D721Med (cell line): Measurements from ENCODE around the gene PDE4B.

Experiments
- DNase-seq: peaks from one replicate; pipeline ENCODE4 v3.0.0; 2011; ENCODE audit warnings: low spot score; ENCODE audit not compliant: insufficient read length
- FAIRE-seq: peaks from 2 replicates; lab custom pipeline; 2011; peaks lifted over from hg19 to GRCh38; lab: Jason Lieb, UNC
- TF ChIP-seq, protein P1 (sequence below): IDR thresholded peaks from 2 replicates; pipeline ENCODE4 v1.5.1; 2012; ENCODE audit warnings: mild to moderate bottlenecking, control low read depth; ENCODE audit not compliant: insufficient read depth; ENCODE audit errors: missing control alignments

The PDE4B gene

GRCh38 chr1:65921446-65921845 lies 128.8 kb downstream of the PDE4B start:
- no peak for DNase-seq
- no peak for FAIRE-seq
- TF ChIP-seq, protein P1, sequence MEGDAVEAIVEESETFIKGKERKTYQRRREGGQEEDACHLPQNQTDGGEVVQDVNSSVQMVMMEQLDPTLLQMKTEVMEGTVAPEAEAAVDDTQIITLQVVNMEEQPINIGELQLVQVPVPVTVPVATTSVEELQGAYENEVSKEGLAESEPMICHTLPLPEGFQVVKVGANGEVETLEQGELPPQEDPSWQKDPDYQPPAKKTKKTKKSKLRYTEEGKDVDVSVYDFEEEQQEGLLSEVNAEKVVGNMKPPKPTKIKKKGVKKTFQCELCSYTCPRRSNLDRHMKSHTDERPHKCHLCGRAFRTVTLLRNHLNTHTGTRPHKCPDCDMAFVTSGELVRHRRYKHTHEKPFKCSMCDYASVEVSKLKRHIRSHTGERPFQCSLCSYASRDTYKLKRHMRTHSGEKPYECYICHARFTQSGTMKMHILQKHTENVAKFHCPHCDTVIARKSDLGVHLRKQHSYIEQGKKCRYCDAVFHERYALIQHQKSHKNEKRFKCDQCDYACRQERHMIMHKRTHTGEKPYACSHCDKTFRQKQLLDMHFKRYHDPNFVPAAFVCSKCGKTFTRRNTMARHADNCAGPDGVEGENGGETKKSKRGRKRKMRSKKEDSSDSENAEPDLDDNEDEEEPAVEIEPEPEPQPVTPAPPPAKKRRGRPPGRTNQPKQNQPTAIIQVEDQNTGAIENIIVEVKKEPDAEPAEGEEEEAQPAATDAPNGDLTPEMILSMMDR, result no peak

DNA sequence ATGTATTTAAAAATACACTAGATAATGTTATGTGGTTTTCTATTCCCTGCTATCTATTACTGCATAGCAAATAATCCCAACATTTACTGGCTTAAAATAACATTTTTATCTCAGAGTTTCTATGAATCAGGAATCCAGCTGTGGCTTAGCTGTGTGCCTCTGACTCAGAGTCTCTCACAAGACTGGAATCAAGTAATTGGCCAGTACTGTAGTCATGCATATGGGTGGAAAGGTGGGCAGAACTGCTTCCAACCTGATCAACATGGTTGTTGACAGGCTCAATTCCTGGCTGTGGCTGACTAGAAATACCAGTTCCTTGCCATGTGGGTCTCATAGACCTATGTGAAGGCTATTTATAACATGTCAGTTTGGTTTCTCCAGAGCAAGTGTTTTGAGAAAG lies 131.8 kb downstream of the PDE4B start:
- no peak for FAIRE-seq
- no peak for DNase-seq

DNA sequence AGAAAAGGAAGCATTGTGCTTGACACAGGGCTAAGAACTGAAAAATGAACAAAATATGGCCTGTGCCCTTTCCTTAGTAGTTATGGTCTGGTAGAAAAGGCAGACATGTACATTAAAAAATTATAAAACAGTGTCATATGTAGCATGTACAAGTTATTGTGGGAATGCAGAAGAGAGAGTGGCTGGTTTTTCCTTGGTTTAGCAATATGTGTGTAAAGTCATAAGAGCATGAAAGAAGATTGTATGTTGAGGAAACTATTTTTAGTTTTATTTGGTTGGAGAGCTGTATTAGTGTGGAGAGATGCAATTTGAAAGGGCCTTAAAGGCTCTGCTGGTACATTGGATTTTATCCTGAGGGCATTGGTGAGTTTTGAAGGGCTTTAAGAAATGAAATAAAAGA lies 145.8 kb downstream of the PDE4B start:
- TF ChIP-seq, protein P1, result no peak
- FAIRE-seq (no peak), DNase-seq (no peak)

More for the DNA sequence above, 131.8 kb downstream of the PDE4B start:
- TF ChIP-seq, protein P1, result no peak

DNA sequence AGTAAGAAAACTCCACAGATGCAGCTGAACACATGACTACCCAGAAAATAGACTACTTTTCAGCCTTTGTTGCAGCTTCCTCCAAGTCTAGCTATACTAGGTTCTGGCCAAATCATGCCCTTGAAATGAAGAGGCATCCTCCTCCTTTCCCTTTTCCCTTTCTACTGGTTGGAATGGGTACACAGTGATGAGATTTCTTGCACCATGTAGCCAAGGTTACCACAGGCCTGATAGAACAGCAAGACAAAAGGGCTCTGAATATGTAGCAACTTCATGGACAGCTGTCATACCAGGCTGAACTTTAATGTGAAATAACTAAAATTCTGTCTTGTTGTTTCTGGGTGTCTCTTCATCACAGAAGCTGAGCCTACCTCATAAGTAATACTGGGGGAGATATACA lies 146.5 kb downstream of the PDE4B start:
- DNase-seq (no peak), FAIRE-seq (no peak)
- TF ChIP-seq, protein P1, result no peak

GRCh38 chr1:65939636-65940035 lies 146.9 kb downstream of the PDE4B start:
- FAIRE-seq, result no peak
- no peak for DNase-seq
- TF ChIP-seq, protein P1, result no peak

DNA sequence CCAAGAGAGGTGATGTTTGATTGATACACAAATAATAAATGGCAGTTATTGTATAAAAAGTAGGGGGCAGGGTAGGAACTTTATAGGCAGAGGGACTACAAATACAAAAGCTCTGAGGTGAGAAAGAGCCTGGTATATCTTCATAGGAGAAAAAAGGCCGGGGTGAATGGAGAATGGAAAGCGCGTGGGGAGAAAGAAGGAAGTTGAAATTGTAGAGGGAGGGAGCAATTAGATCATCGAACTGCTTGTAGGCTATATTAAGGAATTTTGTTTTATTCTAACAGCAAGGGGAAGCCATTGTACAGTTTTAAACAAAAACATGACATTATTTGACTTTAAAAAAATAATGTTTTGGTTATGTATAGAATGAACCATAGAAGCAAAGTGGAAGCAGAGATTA lies 147.4 kb downstream of the PDE4B start:
- no peak for DNase-seq
- no peak for FAIRE-seq
- TF ChIP-seq, protein P1, result no peak

- FAIRE-seq, result no peak
- TF ChIP-seq, protein P1, result no peak
- DNase-seq, result no peak
Observed at GRCh38 chr1:65942476-65942875, 149.8 kb downstream of the PDE4B start.
